NCI-H1417 treated with DMSO at 0.1 percent for 48 hours (cell line): ENCODE measurements around the gene LZTR1.

Experiments used
- DNase-seq: peaks from one replicate; lab custom pipeline; 2025; lab: John Stamatoyannopoulos, UW

The LZTR1 gene

GRCh38 chr22:20980938-20981722 is 967 bp upstream of the LZTR1 start:
- DNase-seq = no peak

- no peak for DNase-seq
Observed at GRCh38 chr22:20982563-20982882, 426 bp downstream of the LZTR1 start.

- no peak for DNase-seq
Observed at GRCh38 chr22:20983081-20983771, 1.1 kb downstream of the LZTR1 start.

- DNase-seq = no peak
Observed at GRCh38 chr22:20985720-20986119, 3.6 kb downstream of the LZTR1 start.

GRCh38 chr22:20986365-20986764 is 4.3 kb downstream of the LZTR1 start:
- DNase-seq = no peak

GRCh38 chr22:20987375-20987774 is 5.3 kb downstream of the LZTR1 start:
- no peak for DNase-seq

GRCh38 chr22:20988573-20989322 is 6.7 kb downstream of the LZTR1 start:
- no peak for DNase-seq

GRCh38 chr22:20989323-20990138 is 7.4 kb downstream of the LZTR1 start:
- DNase-seq = no peak

GRCh38 chr22:20990184-20991180 is 8.4 kb downstream of the LZTR1 start:
- DNase-seq = no peak

- no peak for DNase-seq
Observed at GRCh38 chr22:20991252-20992055, 9.4 kb downstream of the LZTR1 start.

GRCh38 chr22:20992056-20992442 is 10.0 kb downstream of the LZTR1 start:
- no peak for DNase-seq

GRCh38 chr22:20992456-20993303 is 10.6 kb downstream of the LZTR1 start:
- no peak for DNase-seq

- no peak for DNase-seq
Observed at GRCh38 chr22:20993304-20994127, 11.4 kb downstream of the LZTR1 start.

- DNase-seq = no peak
Observed at GRCh38 chr22:20994128-20994901, 12.2 kb downstream of the LZTR1 start.

- DNase-seq = no peak
Observed at GRCh38 chr22:20994902-20995241, 12.8 kb downstream of the LZTR1 start.

GRCh38 chr22:20995329-20996030 is 13.4 kb downstream of the LZTR1 start:
- no peak for DNase-seq

- no peak for DNase-seq
Observed at GRCh38 chr22:20996031-20996410, 13.9 kb downstream of the LZTR1 start.
